ENCODE measurements around the gene ATG7.
A peak's percentile ranks its signal among the peaks of the same experiment; 100 is the strongest.
"Not testable (repeated sequence)": the region's sequence is repeated elsewhere in the genome, so short reads cannot be mapped to it uniquely, and the experiment has no call there.

The ATG7 gene

DNA sequence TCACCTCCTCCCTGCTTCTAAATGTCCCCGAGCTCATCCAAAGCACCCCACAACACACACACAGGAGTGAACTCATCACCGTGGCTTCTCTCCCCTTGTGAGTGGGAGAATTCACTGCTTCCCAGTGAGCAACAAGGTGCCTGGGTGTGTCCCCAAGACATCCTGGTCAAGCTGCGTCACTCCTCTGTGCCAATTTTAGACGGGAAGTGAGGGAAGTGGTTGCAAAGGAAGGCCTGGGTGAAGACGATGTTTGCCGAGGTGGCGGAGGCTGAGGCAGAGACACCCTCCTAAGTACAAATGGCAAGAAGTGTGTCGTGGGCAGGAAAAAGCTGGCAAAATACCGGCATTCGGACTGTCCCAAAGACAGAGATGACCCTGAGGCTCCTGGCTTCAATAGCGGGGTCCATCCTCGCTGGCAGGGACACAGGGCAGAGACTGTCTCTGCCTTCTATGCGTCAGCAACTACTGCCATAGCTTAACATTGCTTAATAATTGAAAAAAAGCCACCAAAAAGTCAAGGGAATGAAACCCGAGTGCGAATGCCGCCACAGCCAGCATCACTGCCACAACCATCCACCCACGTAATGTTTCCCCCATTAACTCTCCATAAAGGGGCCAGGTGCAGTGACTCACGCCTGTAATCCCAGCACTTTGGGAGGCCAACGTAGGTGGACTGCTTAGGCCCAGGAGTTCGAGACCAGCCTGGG is 298.7 kb downstream of the ATG7 start:
- DNase-seq: no peak

- not testable (repeated sequence) for DNase-seq
These were observed 300.5 kb downstream of the ATG7 start for GRCh38 chr3:11572660-11573059.

DNA sequence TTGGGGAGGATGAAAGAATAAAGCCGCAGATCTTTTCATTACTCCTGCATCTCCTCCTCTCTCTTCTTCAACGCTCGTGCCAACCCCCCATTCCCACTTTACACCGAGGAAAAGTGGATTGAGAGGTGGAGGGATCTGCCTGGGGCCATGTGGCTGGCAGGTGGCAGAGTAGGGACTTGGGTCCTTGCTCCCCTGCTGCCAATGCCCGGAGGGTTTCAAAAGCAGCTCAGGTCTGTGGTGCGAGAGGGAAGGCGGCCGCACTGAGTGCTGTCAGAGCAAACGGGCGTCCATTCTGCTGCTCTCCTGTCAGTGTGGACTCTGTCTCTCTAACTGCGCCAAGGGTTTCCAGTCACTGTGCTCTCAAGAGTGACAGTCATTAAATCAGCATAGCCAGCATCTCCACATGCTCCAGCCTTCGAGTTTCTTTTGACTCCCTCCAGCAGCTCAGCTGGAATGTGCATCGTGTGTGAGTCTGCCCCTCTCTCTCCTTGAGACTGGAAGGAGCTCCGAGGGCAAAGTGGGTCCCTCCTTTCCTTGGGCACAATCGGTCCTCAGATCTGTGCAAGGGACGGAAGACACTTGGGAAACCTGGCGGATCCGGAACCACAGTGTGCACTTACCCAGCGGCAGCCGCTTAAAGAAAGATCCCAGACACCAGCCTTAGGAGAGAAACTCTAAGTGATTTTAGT is 302.9 kb downstream of the ATG7 start:
- DNase-seq: no peak

DNA sequence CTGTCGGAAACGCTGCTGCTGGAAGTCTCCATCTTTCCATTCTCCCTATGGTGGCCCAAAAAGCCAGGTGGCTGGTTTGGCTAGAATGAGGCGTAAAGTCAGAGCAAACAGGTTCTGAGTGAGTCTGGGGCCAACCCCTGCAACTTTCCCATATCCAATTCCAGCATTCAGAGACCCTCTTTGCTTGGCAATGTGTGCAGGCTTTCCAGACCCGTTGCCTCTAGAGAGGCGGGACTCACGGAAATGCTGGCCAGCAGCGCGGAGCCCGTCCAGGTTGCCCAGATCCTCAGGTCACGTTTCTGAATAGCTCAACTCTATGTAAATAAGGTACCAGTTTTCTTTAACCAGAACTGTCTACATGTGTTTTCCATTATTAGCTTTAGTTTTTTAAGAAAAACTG is 303.5 kb downstream of the ATG7 start:
- no peak for DNase-seq

- DNase-seq: no peak
These were observed 304.3 kb downstream of the ATG7 start for GRCh38 chr3:11576453-11576852.

DNA sequence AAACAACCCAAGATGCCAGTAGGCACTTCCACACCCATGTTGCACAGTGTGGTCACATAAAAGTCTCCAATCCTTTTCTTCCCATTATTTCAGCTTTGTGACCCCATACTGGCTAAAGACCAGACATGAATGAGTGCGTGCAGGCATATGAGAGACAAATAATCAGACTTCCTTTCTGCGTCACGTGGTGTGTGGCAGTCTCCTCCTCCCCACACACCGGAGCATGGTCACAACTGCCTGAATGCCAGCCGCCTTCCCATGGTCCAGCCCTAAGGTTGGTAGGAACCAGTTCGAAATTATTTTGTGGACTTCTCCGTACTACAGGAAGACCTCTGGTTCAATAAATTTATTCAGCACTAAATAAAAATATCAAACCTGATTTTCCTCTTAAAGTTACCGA is 306.0 kb downstream of the ATG7 start:
- DNase-seq: no peak

DNA sequence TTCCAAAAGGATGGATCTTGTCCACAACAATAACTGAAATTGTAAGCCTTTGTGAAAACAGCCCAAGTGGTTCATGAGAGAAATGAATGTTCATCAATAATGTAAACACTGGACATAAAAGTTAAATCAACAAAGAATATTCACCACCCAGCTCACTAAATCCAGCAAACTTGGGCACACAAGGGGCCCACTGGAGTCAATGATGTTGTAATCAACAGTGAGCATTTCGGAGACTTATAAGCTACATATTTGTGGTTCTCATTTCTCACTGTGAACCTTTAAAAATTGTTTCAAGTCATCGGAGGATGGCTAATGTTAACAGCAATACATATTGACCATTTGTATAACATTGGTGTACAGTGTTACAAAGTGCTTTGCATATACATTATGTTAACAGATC is 308.4 kb downstream of the ATG7 start:
- no peak for DNase-seq

GRCh38 chr3:11581237-11582190 is 309.3 kb downstream of the ATG7 start:
- peak; percentile 78 for DNase-seq

GRCh38 chr3:11582191-11582968 is 310.2 kb downstream of the ATG7 start:
- DNase-seq: peak; percentile 90

GRCh38 chr3:11583235-11583634 is 311.0 kb downstream of the ATG7 start:
- no peak for DNase-seq

DNA sequence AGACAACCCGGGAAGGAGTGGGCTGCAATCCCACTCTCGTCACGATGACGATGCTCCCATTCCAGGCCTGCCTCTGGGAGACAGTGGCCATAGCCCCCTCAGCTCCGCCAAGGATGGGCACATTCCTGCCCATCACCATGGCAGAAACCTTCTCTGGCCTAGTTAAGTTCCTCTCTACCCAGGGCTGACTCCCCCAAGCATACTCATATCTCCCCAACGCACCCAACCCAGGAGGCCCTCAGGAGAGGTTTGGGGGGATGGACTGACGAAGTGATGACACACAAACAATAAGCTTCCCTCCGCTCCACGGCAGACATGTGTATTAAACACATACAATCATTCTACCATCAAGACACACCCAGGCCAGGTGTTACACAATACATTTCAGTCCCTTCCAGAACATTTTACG is 311.4 kb downstream of the ATG7 start:
- DNase-seq: peak; percentile 30

DNA sequence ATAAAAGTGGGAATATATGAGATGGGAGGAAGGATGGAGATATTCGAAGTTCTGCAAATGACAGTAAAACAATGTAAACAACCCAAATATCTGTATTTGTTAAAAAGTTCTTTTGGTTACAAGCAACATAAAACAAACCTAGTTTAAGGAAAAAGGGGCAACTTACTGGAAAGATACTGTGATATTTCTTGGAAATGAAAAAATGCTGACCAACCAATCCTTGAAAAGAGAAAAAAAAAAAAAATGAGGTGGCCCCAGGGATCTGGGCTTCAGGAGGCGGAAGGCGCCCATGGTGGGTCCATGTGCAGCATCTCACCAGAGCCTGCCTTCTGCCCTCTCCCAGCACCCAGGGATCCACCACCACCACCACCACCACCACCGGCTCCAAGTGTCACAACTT is 312.4 kb downstream of the ATG7 start:
- DNase-seq: peak; percentile 18

GRCh38 chr3:11587766-11588165 is 315.6 kb downstream of the ATG7 start:
- peak; percentile 35 for DNase-seq

DNA sequence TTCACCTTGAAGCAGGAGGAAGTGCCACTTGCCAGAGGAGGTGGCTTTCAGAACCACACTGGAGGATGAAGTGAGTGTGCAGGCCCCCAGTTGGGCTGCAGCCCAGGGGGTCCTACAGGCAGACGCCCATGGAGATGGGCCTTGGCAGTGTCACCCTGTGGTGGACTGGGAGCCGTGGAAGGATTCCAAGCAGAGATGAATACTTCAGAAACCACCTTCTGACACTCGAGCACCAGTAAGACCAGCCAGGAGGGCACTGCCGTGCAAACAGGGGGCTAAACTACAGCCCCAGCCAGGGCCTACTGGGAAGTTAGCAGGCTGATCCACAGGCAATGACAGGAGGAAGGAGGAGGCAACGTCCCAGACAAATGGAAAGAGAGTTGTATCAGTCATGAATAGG is 316.1 kb downstream of the ATG7 start:
- DNase-seq: no peak

GRCh38 chr3:11588755-11589154 is 316.6 kb downstream of the ATG7 start:
- DNase-seq: peak; percentile 42

DNA sequence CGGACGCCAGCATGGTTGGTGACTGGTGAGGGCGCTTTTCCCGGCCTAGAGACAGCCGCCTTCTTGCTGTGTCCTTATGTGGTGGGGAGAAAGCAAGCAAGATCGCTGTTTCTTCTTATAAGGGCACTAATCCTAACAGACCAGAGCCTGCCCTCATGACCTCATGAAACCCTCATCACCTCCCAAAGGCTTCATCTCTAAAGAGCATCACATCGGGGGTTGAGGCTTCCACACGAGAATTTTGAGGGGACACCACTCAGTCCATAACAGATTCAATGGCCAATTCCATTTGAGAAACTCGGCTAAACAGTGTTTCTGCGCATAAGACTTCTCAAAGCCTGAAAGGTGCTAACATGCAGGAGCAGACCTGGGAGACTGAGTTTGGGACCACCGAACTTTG is 317.5 kb downstream of the ATG7 start:
- DNase-seq: peak; percentile 26

- no peak for DNase-seq
These were observed 318.8 kb downstream of the ATG7 start for GRCh38 chr3:11591002-11591355.

DNA sequence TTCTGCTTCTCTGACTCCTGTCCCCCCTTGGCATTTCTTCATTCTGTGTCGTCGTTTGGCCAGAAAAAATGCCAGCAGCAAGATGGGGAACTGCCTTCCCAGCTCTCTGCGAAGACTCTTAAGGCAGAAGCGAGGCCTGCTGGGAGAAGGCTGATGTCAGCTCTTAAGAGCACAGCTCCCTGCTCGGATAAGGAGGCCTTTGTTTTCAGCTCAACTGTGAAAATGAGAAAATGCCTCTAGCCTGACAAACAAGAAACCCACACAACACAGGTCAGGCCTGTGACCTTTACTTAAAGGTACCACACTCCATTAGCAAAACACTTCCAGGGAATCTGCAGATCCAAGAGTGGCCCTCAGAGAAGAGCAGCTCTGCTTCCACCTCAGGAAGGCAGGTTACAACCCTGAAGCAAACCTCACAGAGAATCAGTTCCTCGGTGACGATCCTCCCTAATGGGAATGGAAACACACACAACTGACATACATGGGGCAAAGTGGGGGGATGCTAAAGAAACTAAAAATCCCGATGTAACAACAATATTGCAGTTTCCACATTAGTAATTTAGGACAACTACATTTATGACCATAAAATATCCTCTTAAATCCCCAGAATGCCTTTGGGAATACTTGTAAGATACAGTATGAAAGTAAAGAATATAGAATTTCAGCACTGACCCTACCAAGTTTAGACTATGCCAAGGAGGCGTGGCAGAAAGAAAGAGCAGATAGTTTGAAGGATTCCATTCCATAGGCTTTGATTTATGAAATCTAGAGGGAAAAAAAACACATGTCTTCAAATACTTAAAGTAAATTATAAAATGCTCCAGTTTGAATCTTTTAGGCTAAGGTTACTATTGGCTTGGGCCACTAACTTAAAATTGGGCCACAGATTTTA is 319.4 kb downstream of the ATG7 start:
- DNase-seq: no peak

DNA sequence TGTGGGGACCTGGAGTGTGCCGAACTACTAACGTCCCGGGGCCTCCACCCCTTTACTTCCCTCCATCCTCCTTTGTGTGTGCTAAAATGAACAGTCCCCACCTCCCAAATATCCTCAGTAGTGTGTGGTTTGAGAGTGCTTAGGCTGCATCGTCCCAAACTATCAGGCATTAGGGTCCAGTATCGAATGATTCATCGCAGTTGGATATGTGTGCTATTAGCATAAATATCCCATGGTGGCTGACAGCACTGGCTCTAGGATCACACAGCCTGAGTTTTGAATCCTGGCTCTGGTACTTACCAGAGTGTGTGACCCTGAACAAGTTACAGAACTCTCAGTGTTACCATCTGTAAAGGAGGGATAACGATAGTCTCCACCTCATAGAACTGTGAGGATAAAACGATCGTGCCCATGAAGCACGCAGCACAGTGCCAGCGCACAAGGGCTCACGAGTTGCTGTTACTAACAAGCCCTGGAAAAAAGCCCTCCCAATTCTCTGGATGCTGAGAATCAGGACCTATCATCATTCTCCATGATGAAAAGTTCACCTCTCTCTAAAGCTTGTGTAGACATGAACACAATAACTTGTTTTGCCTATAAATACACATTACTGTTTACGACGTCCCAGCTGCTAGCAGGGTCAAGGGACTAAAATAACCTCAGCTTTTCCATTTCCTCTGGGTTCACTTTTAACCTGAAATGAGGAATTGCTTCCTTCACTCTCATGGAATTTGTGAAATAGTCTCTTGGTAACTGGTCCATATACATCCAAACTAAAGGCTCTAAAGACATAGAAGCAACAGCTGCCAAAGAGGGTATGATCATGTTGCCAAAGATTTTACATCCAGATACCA is 320.5 kb downstream of the ATG7 start:
- DNase-seq: no peak

DNA sequence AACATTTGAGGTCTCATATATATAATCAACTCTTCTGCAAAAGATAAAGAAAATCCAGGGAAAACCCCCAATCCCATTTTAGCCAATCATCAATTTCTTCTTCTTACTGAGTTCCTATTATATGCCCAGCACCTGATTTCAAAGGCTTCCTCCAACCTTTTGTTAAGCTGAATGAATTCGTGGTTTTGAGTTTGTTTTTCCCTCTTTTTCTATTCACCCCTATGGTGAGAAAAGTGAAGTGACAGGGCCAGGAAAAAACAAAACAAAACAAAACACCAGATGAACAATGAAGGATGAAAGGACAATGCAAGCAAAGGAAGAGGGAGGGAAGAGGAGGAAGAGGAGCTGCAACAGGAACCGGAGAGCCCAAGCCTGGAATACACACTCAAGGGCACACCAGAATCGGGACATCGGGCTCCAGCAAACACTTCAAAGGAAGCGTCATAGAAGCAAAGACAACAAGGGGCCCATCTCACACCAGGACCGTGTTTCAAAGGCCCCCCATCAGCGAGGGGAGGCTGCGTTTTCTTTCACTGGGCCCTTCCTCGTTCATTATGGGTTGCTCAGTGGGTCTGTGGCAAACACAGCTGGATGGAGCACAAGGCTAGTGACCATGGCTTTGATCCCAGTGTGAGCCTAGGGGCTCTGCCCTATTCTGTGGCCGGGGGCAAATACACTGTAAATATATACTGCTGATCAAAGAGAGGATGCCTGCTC is 321.3 kb downstream of the ATG7 start:
- no peak for DNase-seq
